Endometrial microvascular endothelial cells (primary cell): ENCODE results near the gene CXCL10. TPM values are rescaled to one million over a fixed set of nuclear protein-coding genes. Genes with fewer than 3 reads are reported as not detected.

ENCODE experiments used
- in situ Hi-C: cut with HindIII; loops from 2 replicates; pipeline ENCODE4 v1.10.0; 2017; ENCODE audit warnings: low sequenced_read_pairs, low pct_unique_long_range_greater_than_20kb; ENCODE audit errors: inconsistent ontology term
- total RNA-seq: library from RNA; depleted of rRNA; stranded (reverse); fragments of >200 nt; gene quantifications from one replicate; pipeline ENCODE4 v1.2.3, GENCODE V29; 2015; ENCODE audit errors: inconsistent ontology term

CXCL10 gene
- total RNA-seq, 1 donor from 2014 or later = 2.2 TPM

DNA sequence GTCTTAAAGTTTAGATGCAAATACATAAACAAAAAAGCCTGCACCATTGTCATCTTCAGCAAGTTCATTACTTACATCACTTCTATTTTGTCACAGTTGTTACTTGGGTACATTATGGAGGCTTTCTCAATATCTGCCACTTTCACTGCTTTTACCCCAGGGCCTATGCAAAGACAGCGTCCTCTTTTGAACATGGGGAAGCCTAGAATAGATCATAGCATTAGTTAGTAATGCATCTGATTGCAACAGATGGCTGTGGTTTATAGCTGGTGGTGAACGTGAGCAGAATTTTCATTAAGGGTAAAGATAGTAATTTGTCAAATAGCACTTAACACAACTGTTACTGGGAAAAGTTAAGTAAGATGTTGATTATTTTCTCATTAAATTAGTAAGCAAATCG is 11.8 kb upstream of the CXCL10 start:
- in situ Hi-C loops = no loop called here

DNA sequence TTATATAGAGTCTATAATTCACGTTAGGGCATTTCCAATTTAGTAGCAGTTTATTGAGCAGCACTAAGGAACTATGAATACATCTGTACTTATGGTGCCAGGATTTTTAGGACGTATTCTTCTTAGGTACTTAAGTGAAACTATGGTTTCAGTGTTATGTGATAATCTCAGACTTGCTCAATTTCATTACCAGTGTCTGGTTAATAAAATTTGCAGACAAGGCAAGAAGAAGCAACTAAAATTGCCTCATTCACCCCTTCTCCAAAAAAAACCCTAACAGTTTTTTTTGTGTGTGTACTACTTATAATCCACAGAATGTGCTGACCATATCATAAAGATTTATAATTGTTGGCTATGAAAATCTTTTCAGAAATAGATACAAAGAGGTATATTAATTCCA is 6.0 kb upstream of the CXCL10 start:
- in situ Hi-C loops = no loop called here

DNA sequence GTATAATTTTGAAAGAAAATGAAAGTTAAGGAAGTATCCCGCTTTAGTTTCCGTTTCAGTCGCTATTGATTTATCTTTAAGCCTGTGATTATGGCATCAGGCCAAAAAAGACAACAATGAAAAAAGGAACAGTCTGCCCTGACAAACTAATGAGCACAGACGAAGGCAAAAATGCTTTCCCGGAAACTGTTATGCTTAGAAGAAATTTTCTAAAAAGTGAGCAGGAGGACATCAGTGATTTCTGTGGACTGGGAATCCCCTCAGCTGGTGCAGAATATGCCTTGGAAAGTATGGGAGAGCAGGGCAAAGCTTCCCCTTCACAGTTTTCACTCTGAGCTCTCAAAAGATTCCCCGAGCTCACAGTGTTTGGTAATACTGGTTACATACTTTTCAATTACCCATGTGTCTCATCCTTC is 5.1 kb upstream of the CXCL10 start:
- in situ Hi-C loops = no loop called here

DNA sequence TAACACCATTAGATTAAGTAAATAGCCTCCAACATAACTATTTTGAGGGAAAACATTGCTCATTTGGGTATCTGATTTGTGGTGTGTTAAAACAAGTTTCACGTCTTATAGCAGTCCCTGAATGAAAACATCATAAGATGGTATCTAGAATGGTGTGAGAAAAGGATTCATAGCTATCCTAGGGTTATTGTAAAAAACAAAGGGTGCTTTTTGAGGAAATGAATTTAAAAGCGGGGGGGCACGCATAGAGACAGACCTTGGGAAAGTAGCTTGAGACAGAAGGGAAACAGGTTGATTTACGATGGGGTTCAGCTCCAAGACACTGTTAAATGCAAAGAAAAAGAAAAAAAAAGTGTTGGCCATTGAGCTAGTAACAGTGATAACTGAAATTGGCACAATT is 768 bp upstream of the CXCL10 start:
- in situ Hi-C loops = no loop called here

DNA sequence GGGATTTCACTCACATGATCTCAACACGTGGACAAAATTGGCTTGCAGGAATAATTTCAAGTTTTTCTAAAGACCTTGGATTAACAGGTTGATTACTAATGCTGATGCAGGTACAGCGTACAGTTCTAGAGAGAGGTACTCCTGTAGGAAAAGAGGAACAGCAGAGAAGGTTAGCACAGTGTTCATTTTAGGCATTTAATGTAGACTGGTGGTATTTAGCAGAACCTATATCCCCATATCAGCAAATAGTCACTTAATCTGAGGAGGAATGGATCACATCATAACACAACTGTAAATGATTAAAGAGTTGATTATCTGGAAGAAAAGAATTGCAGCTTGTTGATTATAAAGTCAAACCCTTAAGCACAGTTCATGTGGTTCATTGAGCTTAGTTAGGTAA is 620 bp downstream of the CXCL10 start:
- in situ Hi-C loops = no loop called here

DNA sequence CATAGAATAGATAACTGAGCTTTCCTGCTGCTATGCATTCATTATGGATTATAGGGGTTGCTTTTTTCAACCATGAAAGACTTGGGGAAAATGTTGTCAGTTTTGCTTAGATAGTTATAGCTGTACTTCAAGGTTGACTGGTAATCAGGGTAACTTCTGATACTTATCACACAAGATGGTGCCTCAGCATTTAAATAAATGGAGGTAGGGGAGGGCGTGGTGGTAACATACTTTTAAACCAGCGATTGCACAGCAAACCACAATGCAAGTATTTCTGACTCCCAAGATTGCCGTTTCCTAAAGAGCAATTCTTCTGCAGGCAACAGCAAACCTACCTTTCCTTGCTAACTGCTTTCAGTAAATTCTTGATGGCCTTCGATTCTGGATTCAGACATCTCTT is 1.3 kb downstream of the CXCL10 start:
- in situ Hi-C loops = no loop called here

DNA sequence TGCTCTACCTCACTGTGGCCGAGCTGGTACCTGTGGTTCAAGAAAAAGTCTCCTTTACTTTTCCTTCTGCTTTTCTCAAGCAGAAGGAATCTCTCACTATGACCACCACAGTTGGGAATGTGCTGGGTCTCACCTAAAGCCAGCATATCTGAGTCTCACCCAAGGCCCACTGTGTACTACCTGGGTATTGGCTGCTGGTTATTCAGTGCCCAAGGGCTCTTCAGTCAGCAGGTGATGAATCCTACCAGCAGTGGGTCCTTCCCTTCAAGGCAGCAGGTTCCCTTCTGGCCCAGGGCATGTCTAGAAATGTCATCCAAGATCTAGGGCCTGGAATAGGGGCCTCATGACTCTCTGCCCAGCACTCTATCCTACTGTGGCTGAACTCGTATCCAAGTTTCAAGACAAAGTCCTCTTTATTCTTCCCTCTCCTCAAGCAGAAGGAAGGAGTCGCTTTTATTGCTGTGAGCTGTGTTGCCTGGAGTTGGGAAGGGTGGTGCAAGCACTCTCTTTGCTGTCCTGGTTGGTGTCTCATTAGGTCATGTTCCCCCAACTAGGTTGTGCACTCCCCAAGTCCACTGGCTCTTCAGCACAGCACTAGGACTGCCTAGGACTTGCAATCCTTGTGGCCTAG is 6.1 kb downstream of the CXCL10 start:
- in situ Hi-C loops = no loop called here

DNA sequence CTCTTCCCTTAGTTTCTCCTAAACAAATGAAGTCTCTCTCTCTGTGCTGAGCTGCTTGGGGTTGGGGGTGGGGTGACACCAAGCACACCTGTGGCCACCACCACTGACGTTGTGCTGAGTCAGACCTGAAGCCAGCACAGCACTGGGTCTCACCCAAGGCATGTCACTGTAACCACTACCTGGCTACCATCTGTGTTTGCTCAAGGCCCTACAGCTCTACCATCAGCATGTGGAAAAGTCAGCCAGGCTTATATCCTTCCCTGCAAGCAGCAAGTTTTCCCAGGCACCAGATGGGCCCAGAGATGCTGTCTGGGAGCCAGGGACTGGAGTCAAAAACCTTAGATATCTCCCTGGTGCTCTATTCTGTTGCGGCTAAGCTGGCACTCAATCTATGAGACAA is 6.9 kb downstream of the CXCL10 start:
- in situ Hi-C loops = no loop called here

DNA sequence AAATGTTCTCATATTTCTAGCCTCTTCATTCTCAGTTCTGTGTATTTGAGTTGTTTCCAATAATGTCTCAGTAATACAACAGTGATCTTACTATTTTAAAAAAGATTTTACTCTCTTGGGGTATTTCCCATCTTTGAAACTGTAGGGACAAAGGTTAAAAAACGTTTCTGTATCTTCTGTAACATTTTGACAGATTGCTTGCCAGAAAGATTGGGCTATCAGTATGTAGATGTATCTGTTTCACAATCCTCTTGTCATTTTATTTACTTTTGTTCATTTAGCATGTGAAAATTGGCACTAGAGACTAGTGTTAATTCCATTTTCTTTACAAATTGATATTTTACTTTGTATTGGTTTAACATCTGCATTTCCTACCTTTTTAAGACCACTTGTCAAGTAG is 9.8 kb downstream of the CXCL10 start:
- in situ Hi-C loops = no loop called here

DNA sequence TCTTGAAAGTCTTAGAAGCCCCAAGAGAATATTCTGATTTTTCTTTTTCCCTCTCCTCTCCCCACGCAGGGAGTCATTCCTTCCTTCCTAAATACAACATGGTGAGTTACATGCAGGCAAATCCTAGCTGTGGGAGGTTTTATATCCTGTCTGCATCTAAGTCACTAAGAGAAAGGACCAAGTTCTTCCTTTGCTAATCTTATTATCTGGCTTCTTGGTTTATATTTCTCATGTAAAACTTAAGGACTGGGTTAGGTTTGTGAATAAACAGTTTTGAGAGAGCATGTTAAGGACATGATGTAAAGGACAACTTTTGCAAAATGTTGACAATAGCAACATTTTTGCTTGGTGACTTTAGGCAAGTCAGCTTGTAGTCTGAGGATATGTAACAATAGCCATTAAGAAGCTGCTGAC is 10.9 kb downstream of the CXCL10 start:
- in situ Hi-C loops = no loop called here

DNA sequence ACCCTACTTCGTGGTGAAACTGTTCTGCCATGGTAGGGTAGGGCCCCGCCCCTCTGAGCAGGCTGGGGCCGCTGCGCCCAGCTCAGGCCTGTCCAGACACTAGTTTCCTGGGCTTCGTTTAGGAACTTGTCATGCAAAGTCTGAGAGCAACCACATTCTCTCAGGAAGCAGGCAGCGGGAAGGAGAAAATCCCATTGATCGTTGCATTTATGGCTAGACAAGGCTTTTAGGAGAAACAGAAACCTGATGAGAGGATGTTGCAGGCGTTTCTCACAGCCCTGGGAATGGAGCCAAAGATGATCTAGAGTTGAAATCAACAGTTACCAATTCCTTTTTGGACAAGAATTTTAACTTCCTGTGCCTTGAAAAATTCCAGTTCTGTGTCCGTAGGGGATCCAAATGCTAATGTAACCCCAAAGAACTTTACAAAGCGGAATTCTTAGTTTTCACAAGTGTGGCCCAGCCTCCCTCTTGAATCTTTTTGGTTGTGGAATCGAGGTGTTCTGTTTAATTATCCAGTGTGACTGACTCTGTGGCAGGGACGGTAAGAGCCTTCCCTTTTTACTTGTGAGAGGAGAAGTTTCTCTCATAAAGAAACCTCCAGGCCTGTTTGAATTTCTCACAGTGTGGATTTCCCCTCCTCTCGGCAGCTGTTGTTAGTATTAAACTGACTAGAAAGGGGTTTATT is 11.5 kb downstream of the CXCL10 start:
- in situ Hi-C loops = no loop called here

DNA sequence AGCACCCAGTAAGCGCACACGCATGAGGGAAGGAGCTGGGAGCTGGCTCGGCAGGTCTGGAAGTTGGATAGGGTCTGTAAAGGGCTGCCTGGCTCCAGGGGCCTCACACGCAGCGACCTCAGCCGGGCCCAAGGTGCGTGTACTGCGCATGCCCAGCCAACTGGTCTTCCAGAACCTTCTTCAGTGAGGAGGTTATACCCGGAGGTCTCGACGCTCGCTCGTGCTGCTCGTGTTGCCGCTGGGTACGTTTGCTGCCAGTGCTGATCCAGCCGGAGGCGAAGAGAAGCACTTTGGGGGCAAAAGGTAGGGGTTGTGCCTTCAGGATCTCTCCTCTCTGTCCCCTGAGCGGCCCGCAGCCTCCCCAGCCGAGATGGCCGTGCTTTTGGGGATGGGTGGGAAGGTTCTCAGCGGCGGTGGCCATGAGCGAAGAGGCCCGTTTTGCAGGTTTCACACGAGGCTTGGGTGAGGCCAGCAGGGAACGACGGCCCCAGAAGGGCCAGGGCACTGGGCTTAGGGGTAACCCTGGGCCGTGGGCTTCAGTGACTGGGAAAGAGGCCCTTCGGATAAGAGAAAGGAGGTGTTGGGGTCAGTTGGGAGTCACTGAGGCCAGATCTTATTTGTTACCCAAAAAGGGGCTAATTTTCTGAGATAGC is 12.2 kb downstream of the CXCL10 start:
- in situ Hi-C loops = no loop called here

DNA sequence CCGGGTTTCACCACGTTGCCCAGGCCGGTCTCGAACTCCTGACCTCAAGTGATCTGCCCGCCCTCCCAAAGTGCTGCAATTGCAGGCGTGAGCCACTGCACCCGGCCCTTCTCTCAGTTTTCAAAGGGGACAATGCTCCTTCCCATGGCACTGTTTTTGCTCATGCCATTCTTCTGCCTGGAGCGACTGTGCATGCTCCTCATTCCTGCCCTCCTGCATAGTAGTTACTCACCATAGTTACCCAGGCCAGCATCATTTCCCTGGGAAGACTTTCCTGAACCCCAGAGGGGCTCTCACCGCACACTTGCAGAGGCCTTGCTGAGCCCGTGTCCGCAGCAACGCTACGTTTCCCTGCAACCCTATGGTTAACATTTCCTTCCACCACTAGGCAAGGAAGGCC is 12.7 kb downstream of the CXCL10 start:
- in situ Hi-C loops = no loop called here

DNA sequence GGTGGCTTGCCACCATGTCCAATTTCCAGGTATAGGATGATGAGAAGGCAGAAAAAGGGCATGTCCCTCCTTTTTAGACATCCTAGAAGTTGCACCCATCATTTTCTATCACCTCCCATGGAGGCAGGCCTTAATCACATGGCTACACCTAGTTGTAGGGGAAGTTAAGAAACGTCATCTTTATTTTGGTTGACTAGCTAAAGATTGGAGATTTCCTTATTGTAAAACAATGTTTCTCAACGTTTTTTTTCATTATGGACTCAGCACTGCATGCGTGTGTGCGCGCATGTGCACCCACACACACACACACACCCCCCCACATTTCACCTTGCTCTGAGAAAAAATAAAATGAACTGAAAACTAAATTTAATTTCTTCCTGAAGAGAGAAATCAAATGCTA is 14.0 kb downstream of the CXCL10 start:
- in situ Hi-C loops = no loop called here

DNA sequence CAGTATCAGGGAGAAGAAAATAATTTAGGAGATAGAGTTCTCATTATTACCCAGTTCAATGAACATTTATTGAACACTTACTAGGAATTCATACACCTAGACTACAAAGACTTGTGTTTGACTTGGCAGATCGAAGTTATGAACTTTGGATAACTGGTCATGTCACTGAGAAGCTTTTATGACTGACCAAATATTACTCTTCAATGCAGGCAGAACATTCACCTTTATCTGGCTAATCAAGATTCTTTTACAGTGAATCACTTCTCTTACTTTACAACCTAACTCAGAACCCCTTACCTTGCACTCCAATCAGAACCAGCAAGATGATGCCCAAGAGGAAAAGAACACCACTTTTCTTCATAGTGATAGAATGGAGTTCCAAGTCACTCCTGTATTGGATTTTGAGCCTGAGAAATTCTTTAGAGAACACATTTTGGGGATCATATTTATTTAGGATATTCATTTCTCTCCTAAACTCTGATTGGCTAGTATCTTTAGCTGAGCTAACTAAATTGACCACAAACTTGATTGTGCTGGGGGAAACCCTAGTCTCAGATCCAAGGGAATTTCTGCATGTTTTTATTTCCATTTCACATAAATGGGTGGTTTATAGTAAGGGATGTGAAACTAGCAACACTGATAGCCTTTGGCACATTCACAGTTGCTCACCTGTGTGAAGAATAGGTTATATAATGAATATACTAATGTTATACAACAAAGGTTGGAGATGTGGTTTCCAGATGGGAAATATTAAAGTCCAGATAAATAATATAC is 16.0 kb downstream of the CXCL10 start, which contains the start of gene CXCL9:
TSS of gene CXCL9 (minus strand) at position 421 of the 774 bp plus-strand sequence. CDS start at position 361, 60 bp downstream.
- in situ Hi-C loops = no loop called here

DNA sequence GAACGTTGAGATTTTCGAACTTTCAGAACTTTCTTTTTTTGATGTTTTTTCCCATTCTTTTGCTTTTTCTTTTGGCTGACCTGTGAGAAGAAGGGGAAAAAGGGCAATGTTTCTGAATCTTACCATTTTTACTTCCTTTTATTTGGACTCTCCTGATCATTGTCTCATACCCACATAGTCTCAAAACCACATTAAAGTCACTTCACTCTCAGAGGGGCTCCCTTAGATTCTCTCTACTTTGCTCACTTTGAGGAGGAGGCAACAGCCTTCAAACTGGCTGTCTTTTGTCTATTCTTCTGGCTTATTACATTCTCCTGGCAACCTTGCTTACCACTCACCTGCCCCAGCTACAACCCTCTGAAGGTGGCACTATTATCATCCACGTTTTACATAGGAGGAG is 19.7 kb downstream of the CXCL10 start:
- in situ Hi-C loops = no loop called here

DNA sequence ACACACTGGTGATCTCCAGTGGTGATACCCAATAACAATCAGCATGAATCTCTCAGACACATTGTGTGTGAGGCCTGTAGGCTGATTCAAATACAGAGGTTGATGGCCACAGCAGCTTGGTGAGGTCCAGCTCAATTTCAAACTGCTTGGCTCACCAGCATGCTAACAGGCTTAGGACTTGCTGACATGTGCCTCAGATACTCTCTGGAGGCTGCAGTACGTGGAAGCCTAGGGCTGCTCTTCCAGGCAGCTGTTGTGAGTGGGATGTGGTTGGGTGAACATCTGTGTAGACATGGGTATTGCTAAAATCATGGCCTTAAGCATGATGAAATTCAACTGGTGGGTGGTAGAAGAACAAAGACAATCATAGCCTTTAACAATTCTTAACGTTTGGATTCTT is 20.3 kb downstream of the CXCL10 start:
- in situ Hi-C loops = no loop called here

DNA sequence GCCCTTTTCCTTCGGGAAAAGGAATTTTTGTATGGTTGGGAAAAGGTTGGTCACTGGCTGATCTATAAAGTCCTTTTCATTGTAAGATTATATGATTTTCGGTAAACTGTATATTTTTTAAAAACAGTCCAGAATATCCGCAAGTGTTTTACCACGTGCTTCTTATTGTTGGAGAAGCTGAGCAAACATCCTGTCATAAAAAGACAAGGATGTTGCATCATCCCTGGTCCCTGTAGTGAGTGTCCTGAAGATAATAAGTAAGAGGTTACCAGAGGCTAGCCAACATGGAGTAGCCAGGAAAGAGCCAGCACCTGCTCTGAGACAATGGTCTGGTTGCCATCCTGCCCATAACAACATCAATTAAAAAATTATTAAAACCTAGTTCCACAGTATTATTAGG is 21.1 kb downstream of the CXCL10 start:
- in situ Hi-C loops = no loop called here

DNA sequence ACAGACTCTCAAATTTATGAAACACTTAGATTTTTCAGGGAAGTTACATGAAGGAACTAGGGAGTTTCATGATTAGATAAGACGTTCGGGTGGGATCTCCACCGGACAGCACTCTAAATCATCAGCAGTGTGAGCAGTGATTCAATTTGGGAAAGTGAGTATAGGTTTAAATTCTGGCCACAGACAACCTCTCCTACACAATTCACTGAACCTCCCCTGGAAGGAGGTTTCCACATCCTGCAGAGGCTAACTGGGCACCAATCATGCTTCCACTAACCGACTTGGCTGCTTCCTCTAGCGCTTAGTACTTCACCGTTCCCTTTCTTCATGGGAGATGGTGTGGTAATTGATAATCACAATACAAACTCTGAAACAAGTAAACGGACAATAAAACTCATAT is 21.6 kb downstream of the CXCL10 start:
- in situ Hi-C loops = no loop called here

DNA sequence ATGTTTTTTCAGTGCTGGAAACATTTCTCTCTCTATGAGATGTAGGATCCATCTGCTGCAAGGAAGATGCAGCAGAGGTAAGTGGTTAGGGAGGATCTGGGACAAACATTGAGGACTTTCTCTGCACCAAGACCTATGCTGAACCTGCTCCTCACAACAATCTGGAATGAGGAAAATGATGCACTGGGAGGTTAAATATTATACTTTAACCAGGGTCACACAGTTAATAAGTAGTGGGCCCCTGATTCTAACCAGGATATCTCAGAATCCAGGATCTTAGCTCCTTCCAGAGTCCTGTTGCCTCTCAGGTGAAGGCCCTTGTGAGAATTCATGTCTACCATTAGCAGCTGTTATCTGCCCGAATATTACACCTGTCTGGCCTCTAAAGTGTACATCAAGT is 23.0 kb downstream of the CXCL10 start:
- in situ Hi-C loops = no loop called here
